HepG2 (cell line): Measurements from ENCODE around the gene GRIK4. TPM values are rescaled to one million over a fixed set of nuclear protein-coding genes. Genes with fewer than 3 reads are reported as not detected.
A peak's percentile ranks its signal among the peaks of the same experiment; 100 is the strongest.

Experiments used
- BCL6 ChIP-seq: IDR thresholded peaks from 2 replicates; pipeline ENCODE4 v1.6.1; 2016; ENCODE audit warnings: missing genetic modification reagents, missing compliant biosample characterization
- HMG20B ChIP-seq: conservative IDR thresholded peaks from 2 replicates; pipeline ENCODE4 v1.6.1; 2016; ENCODE audit warnings: missing genetic modification reagents, missing compliant biosample characterization
- HNF1A ChIP-seq, 2 experiments: sonication (generic) in 1 of 2; formaldehyde crosslinking in 1 of 2; IDR thresholded peaks; 2 replicates each; pipeline versions ENCODE4 v1.4.0 to v1.6.1; 2016 to 2020; ENCODE audit warnings: borderline replicate concordance in 1 of 2, low read depth in 1 of 2, mild to moderate bottlenecking in 1 of 2, missing genetic modification reagents in 1 of 2
- ISL2 ChIP-seq: sonication (generic); formaldehyde crosslinking; IDR thresholded peaks from 2 replicates; pipeline ENCODE4 v1.5.0; 2020; ENCODE audit warnings: missing genetic modification reagents
- KLF16 ChIP-seq, 2 experiments: sonication (generic) in 1 of 2; formaldehyde crosslinking in 1 of 2; IDR thresholded peaks; 2 replicates each; pipeline versions ENCODE4 v1.6.1 to v1.8.0; 2016 to 2023; ENCODE audit warnings: missing genetic modification reagents in 2 of 2, missing compliant biosample characterization in 1 of 2
- MEIS2 ChIP-seq: sonication (generic); formaldehyde crosslinking; IDR thresholded peaks from 2 replicates; pipeline ENCODE4 v1.9.0; 2021; ENCODE audit warnings: mild to moderate bottlenecking, missing genetic modification reagents
- NR2F2 ChIP-seq: IDR thresholded peaks from 2 replicates; pipeline ENCODE4 v1.6.1; 2012; ENCODE audit warnings: low read depth, inconsistent platforms, borderline replicate concordance
- RELA ChIP-seq: sonication (generic); formaldehyde crosslinking; IDR thresholded peaks from 2 replicates; pipeline ENCODE4 v1.4.0; 2020; ENCODE audit warnings: missing genetic modification reagents
- SMAD3 ChIP-seq: sonication (generic); formaldehyde crosslinking; IDR thresholded peaks from 2 replicates; pipeline ENCODE4 v1.4.0; 2020; ENCODE audit warnings: missing genetic modification reagents
- SOX5 ChIP-seq: IDR thresholded peaks from 2 replicates; pipeline ENCODE4 v1.6.1; 2016; ENCODE audit warnings: borderline replicate concordance
- ZNF276 ChIP-seq: sonication (generic); formaldehyde crosslinking; IDR thresholded peaks from 2 replicates; pipeline ENCODE4 v1.4.0; 2020; ENCODE audit warnings: mild to moderate bottlenecking, low read depth, missing genetic modification reagents
- ZNF33B ChIP-seq: sonication (generic); formaldehyde crosslinking; IDR thresholded peaks from 2 replicates; pipeline ENCODE4 v1.5.1; 2020; ENCODE audit warnings: mild to moderate bottlenecking, missing genetic modification reagents
- ZNF530 ChIP-seq: sonication (generic); formaldehyde crosslinking; IDR thresholded peaks from 2 replicates; pipeline ENCODE4 v1.5.0; 2020; ENCODE audit warnings: low read depth, mild to moderate bottlenecking, missing genetic modification reagents
- ZNF609 ChIP-seq: sonication (generic); formaldehyde crosslinking; IDR thresholded peaks from 2 replicates; pipeline ENCODE4 v1.4.0; 2020; ENCODE audit warnings: mild to moderate bottlenecking, missing genetic modification reagents, borderline replicate concordance
- polyA plus RNA-seq, 8 experiments: library from polyadenylated mRNA; depleted of rRNA in 3 of 8; stranded (reverse) in 7 of 8; unstranded in 1 of 8; fragments of >200 nt; fragmentation: Illumina TruSeq in 4 of 8; extraction: Trizol in 4 of 8; gene quantifications; 2 replicates each; pipeline versions ENCODE4 v1.2.1 to v1.2.3, GENCODE V29; 2011 to 2016; ENCODE audit warnings: low read depth in 4 of 8, missing spikeins in 1 of 8, mixed read lengths in 1 of 8; ENCODE audit not compliant: insufficient read depth in 1 of 8
- total RNA-seq, 5 experiments: library from RNA; depleted of rRNA; stranded (reverse); fragments of >200 nt; fragmentation: Illumina TruSeq; extraction: Trizol; gene quantifications; 2 replicates each; pipeline ENCODE4 v1.2.3, GENCODE V29; 2016; ENCODE audit warnings: low read depth in 1 of 5
- TF ChIP-seq, protein P1 (sequence below): sonication (generic); formaldehyde crosslinking; IDR thresholded peaks from 2 replicates; pipeline ENCODE4 v1.4.0; 2020; ENCODE audit warnings: low read depth, missing genetic modification reagents

The GRIK4 gene
- total and polyA plus RNA-seq, 2 of the 13 experiments (the other 11 are each of a cell fraction or from before 2014, with no cell fraction given), result 0.04 to 0.07 TPM

- TF ChIP-seq ZNF609 (CRISPR knock-in tag), result peak; percentile 84
- TF ChIP-seq SMAD3 (CRISPR knock-in tag), result 0 out of 2 replicates have a peak, but pooled peaks have one; percentile 16
- peak; percentile 71 for TF ChIP-seq MEIS2
- peak; percentile 75 for TF ChIP-seq BCL6
- TF ChIP-seq ZNF530 (CRISPR knock-in tag), result no peak
- TF ChIP-seq RELA (CRISPR knock-in tag), result no peak
- TF ChIP-seq SOX5 (CRISPR knock-in tag), result peak; percentile 53
- peak; percentile 94 for TF ChIP-seq NR2F2
- no peak for TF ChIP-seq ZNF276 (CRISPR knock-in tag)
- peak; percentile 92 for TF ChIP-seq ISL2 (CRISPR knock-in tag)
- TF ChIP-seq ZNF33B (CRISPR knock-in tag), result no peak
- no peak; the same call in 1 of the 2 replicates for TF ChIP-seq HNF1A (IDR thresholded peaks at IDR 0.05; ENCODE audit: low read depth)
- peak; percentile 13; the same call in 1 of the 2 replicates for TF ChIP-seq HNF1A (CRISPR knock-in tag; IDR thresholded peaks at IDR 0.05; ENCODE audit: borderline replicate concordance)
- 0 out of 2 replicates have a peak, but pooled peaks have one; percentile 21 for TF ChIP-seq HMG20B
- TF ChIP-seq, protein P1, sequence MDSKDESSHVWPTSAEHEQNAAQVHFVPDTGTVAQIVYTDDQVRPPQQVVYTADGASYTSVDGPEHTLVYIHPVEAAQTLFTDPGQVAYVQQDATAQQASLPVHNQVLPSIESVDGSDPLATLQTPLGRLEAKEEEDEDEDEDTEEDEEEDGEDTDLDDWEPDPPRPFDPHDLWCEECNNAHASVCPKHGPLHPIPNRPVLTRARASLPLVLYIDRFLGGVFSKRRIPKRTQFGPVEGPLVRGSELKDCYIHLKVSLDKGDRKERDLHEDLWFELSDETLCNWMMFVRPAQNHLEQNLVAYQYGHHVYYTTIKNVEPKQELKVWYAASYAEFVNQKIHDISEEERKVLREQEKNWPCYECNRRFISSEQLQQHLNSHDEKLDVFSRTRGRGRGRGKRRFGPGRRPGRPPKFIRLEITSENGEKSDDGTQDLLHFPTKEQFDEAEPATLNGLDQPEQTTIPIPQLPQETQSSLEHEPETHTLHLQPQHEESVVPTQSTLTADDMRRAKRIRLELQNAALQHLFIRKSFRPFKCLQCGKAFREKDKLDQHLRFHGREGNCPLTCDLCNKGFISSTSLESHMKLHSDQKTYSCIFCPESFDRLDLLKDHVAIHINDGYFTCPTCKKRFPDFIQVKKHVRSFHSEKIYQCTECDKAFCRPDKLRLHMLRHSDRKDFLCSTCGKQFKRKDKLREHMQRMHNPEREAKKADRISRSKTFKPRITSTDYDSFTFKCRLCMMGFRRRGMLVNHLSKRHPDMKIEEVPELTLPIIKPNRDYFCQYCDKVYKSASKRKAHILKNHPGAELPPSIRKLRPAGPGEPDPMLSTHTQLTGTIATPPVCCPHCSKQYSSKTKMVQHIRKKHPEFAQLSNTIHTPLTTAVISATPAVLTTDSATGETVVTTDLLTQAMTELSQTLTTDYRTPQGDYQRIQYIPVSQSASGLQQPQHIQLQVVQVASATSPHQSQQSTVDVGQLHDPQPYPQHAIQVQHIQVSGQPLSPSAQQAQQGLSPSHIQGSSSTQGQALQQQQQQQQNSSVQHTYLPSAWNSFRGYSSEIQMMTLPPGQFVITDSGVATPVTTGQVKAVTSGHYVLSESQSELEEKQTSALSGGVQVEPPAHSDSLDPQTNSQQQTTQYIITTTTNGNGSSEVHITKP, result no peak
- no peak for TF ChIP-seq KLF16 (CRISPR knock-in tag; IDR thresholded peaks at IDR 0.05)
These were observed 306.5 kb downstream of the GRIK4 start (continued) for GRCh38 chr11:120818097-120818496.
